HEK293 (cell line): ENCODE measurements around the gene DTNA.

ENCODE experiments used
- CTCF ChIA-PET: fragments of 350-600 bp; formaldehyde crosslinking; extraction: SDS; loops from one replicate; lab custom pipeline; 2021; ENCODE audit warnings: antibody characterized with exemption; lab: Yijun Ruan, JAX
- POLR2A ChIA-PET: fragments of 300-600 bp; formaldehyde crosslinking; extraction: SDS; loops from one replicate; lab custom pipeline; 2020; ENCODE audit warnings: antibody characterized with exemption, inconsistent platforms; lab: Yijun Ruan, JAX
- H3K27ac ChIP-seq: fragments of 200-500 bp; sonication (Bioruptor generic); 2 replicates; pipeline ENCODE4 v1.5.1; 2014; ENCODE audit warnings: low read depth, low read length, control low read depth, inconsistent platforms; ENCODE audit errors: extremely low read depth
- H3K36me3 ChIP-seq, 2 experiments: fragments of 200-500 bp in 1 of 2; sonication (Bioruptor generic) in 1 of 2; 1 replicate in 1 of 2; 2 replicates in 1 of 2; pipeline ENCODE4 v1.5.1; 2014 to 2017; ENCODE audit warnings: inconsistent platforms in 2 of 2, low read length in 2 of 2; ENCODE audit not compliant: control insufficient read depth in 2 of 2, insufficient read depth in 1 of 2
- H3K4me1 ChIP-seq: fragments of 200-500 bp; sonication (Bioruptor generic); 2 replicates; pipeline ENCODE4 v1.5.1; 2014; ENCODE audit warnings: mild to moderate bottlenecking, low read length, inconsistent platforms; ENCODE audit not compliant: control insufficient read depth, insufficient read depth
- H3K4me3 ChIP-seq: 2 replicates; pipeline ENCODE4 v1.5.1; 2011; ENCODE audit warnings: low read depth, mild to moderate bottlenecking, control low read depth, low read length, moderate library complexity
- H3K9me3 ChIP-seq: fragments of 200-500 bp; sonication (Bioruptor generic); 2 replicates; pipeline ENCODE4 v1.5.1; 2014; ENCODE audit warnings: low read depth, low read length, inconsistent platforms; ENCODE audit not compliant: control insufficient read depth, insufficient read depth
- BCL11B ChIP-seq: fragments of 450-650 bp; formaldehyde crosslinking; IDR thresholded peaks from 2 replicates; pipeline ENCODE4 v1.5.1; 2016; ENCODE audit warnings: low read depth, missing biosample characterization, missing genetic modification characterization
- GLIS2 ChIP-seq: fragments of 450-650 bp; formaldehyde crosslinking; IDR thresholded peaks from 2 replicates; pipeline ENCODE4 v1.5.1; 2016; ENCODE audit warnings: missing biosample characterization, missing genetic modification characterization
- KLF17 ChIP-seq: fragments of 450-650 bp; formaldehyde crosslinking; IDR thresholded peaks from 2 replicates; pipeline ENCODE4 v1.5.1; 2016; ENCODE audit warnings: missing biosample characterization, missing genetic modification characterization
- ZBTB6 ChIP-seq: fragments of 450-650 bp; formaldehyde crosslinking; IDR thresholded peaks from 2 replicates; pipeline ENCODE4 v1.5.1; 2017; ENCODE audit warnings: missing biosample characterization, missing genetic modification characterization
- ZNF121 ChIP-seq: fragments of 450-650 bp; formaldehyde crosslinking; IDR thresholded peaks from 2 replicates; pipeline ENCODE4 v1.5.1; 2016; ENCODE audit warnings: missing biosample characterization, missing genetic modification characterization
- ZNF140 ChIP-seq: fragments of 450-650 bp; formaldehyde crosslinking; IDR thresholded peaks from 2 replicates; pipeline ENCODE4 v1.5.1; 2016; ENCODE audit warnings: missing biosample characterization, missing genetic modification characterization
- ZNF169 ChIP-seq: fragments of 450-650 bp; formaldehyde crosslinking; IDR thresholded peaks from 2 replicates; pipeline ENCODE4 v1.5.1; 2016; ENCODE audit warnings: missing biosample characterization, missing genetic modification characterization
- ZNF2 ChIP-seq: fragments of 450-650 bp; formaldehyde crosslinking; IDR thresholded peaks from 2 replicates; pipeline ENCODE4 v1.5.1; 2016; ENCODE audit warnings: missing biosample characterization, missing genetic modification characterization
- ZNF221 ChIP-seq: fragments of 450-650 bp; formaldehyde crosslinking; IDR thresholded peaks from 2 replicates; pipeline ENCODE4 v1.5.1; 2017; ENCODE audit warnings: missing biosample characterization, missing genetic modification characterization, borderline replicate concordance
- ZNF26 ChIP-seq: fragments of 450-650 bp; formaldehyde crosslinking; IDR thresholded peaks from 2 replicates; pipeline ENCODE4 v1.5.1; 2016; ENCODE audit warnings: missing biosample characterization, missing genetic modification characterization
- ZNF302 ChIP-seq: fragments of 450-650 bp; formaldehyde crosslinking; IDR thresholded peaks from 2 replicates; pipeline ENCODE4 v1.5.1; 2016; ENCODE audit warnings: missing biosample characterization, missing genetic modification characterization, low read depth
- ZNF416 ChIP-seq: fragments of 450-650 bp; formaldehyde crosslinking; IDR thresholded peaks from 2 replicates; pipeline ENCODE4 v1.5.1; 2016; ENCODE audit warnings: missing biosample characterization, missing genetic modification characterization
- ZNF560 ChIP-seq: fragments of 450-650 bp; formaldehyde crosslinking; IDR thresholded peaks from 2 replicates; pipeline ENCODE4 v1.5.1; 2017; ENCODE audit warnings: missing biosample characterization, missing genetic modification characterization, borderline replicate concordance
- ZNF610 ChIP-seq: fragments of 450-650 bp; formaldehyde crosslinking; IDR thresholded peaks from 2 replicates; pipeline ENCODE4 v1.5.1; 2016; ENCODE audit warnings: missing biosample characterization, missing genetic modification characterization, borderline replicate concordance
- ZNF76 ChIP-seq: fragments of 450-650 bp; formaldehyde crosslinking; IDR thresholded peaks from 2 replicates; pipeline ENCODE4; 2016; ENCODE audit warnings: low read depth, missing biosample characterization, missing genetic modification characterization, borderline replicate concordance
- ZNF768 ChIP-seq: fragments of 450-650 bp; formaldehyde crosslinking; IDR thresholded peaks from 2 replicates; pipeline ENCODE4 v1.5.1; 2018; ENCODE audit warnings: missing biosample characterization, mild to moderate bottlenecking, missing genetic modification characterization
- ZNF776 ChIP-seq: fragments of 450-650 bp; formaldehyde crosslinking; IDR thresholded peaks from 2 replicates; pipeline ENCODE4 v1.5.0; 2017; ENCODE audit warnings: missing biosample characterization, missing genetic modification characterization, borderline replicate concordance
- ZNF777 ChIP-seq: fragments of 450-650 bp; formaldehyde crosslinking; IDR thresholded peaks from 2 replicates; pipeline ENCODE4 v1.5.1; 2017; ENCODE audit warnings: missing biosample characterization, missing genetic modification characterization, borderline replicate concordance
- ZNF837 ChIP-seq: fragments of 450-650 bp; formaldehyde crosslinking; IDR thresholded peaks from 2 replicates; pipeline ENCODE4 v1.5.1; 2016; ENCODE audit warnings: missing biosample characterization, missing genetic modification characterization
- ZSCAN18 ChIP-seq: fragments of 450-650 bp; formaldehyde crosslinking; IDR thresholded peaks from 2 replicates; pipeline ENCODE4 v1.5.1; 2016; ENCODE audit warnings: missing biosample characterization, missing genetic modification characterization
- TF ChIP-seq, protein P1 (sequence below): fragments of 450-650 bp; formaldehyde crosslinking; IDR thresholded peaks from 2 replicates; pipeline ENCODE4 v1.5.1; 2016; ENCODE audit warnings: missing biosample characterization, missing genetic modification characterization

Gene DTNA

GRCh38 chr18:34799291-34799690 lies 89.2 kb downstream of the DTNA start:
- no peak for TF ChIP-seq ZNF121
- TF ChIP-seq ZNF76 (tag by site-specific recombination): no peak
- TF ChIP-seq ZNF221: no peak
- no peak for TF ChIP-seq ZNF777 (tag by site-specific recombination)
- TF ChIP-seq ZNF837: no peak
- POLR2A ChIA-PET: no interaction called here
- CTCF ChIA-PET: interaction anchor here (0.6 to 2.1 kb wide), 4 partner anchors 11 to 916 kb away, joined by 3 to 8 read pairs (median 4); no protein-coding TSS in a partner anchor

GRCh38 chr18:34800381-34800780 lies 90.3 kb downstream of the DTNA start:
- Histone ChIP-seq H3K9me3 (no peaks in the 10 kb centered on the region), H3K27ac (no peak overlapping the region), H3K4me3 (no peak overlapping the region), H3K36me3 (peaks cover 0 to 4% of the 10 kb centered on the region in 2 experiments; a peak in 1 of 3 replicates), H3K4me1 (no peaks in the 10 kb centered on the region)
- POLR2A ChIA-PET: no interaction called here
- no peak for TF ChIP-seq ZNF302 (tag by site-specific recombination)
- TF ChIP-seq ZNF169 (tag by site-specific recombination): no peak
- no peak for TF ChIP-seq ZBTB6 (tag by site-specific recombination)
- no peak for TF ChIP-seq ZNF610 (tag by site-specific recombination)
- no peak for TF ChIP-seq KLF17 (tag by site-specific recombination)
- no peak for TF ChIP-seq ZNF121
- TF ChIP-seq ZNF560 (tag by site-specific recombination): no peak
- TF ChIP-seq ZNF776 (tag by site-specific recombination): no peak
- no peak for TF ChIP-seq ZNF2 (tag by site-specific recombination)
- TF ChIP-seq ZNF416 (tag by site-specific recombination): no peak
- TF ChIP-seq GLIS2: no peak
- no peak for TF ChIP-seq ZNF140 (tag by site-specific recombination)
- no peak for TF ChIP-seq ZNF768 (tag by site-specific recombination)
- TF ChIP-seq, protein P1, sequence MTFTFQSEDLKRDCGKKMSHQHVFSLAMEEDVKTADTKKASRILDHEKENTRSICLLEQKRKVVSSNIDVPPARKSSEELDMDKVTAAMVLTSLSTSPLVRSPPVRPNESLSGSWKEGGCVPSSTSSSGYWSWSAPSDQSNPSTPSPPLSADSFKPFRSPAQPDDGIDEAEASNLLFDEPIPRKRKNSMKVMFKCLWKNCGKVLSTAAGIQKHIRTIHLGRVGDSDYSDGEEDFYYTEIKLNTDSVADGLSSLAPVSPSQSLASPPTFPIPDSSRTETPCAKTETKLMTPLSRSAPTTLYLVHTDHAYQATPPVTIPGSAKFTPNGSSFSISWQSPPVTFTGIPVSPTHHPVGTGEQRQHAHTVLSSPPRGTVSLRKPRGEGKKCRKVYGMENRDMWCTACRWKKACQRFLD (tag by site-specific recombination): no peak
- CTCF ChIA-PET: interaction anchor here (1.0 to 1.5 kb wide), 2 partner anchors 10 to 12 kb away, joined by 3 to 6 read pairs; no protein-coding TSS in a partner anchor

More at GRCh38 chr18:34799291-34799690, 89.2 kb downstream of the DTNA start:
- H3K9me3 ChIP-seq: no peaks in the 10 kb centered on the region
- H3K4me3 ChIP-seq: no peak overlapping the region
- H3K36me3 ChIP-seq: peaks cover 0 to 14% of the 10 kb centered on the region in 2 experiments; a peak in 1 of 3 replicates
- no peaks in the 10 kb centered on the region for H3K4me1 ChIP-seq
- H3K27ac ChIP-seq: no peak overlapping the region

DNA sequence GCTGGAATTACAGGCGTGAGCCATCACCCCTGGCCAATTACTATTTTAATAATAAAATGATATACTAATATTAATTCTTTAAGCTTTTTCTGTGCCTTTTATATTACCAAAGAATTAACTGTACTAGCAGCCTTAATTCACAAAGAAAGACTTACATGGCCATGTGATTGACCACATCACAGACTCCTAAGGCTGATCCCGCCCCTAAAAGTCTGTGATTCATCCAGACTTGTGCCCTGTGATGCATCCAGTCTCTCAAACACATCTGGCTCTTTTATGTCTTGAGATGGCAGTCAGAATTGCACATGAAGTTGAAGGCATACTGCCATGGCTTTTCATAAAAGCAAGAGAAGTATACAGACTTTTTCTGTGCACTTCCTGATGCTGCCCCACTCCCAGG lies 91.7 kb downstream of the DTNA start:
- no peak overlapping the region for H3K4me3 ChIP-seq
- POLR2A ChIA-PET: no interaction called here
- no peak overlapping the region for H3K27ac ChIP-seq
- H3K4me1 ChIP-seq: no peaks in the 10 kb centered on the region
- no peaks in the 10 kb centered on the region for H3K36me3 ChIP-seq
- CTCF ChIA-PET: interaction anchor here (0.7 to 1.4 kb wide), 4 partner anchors 9 to 967 kb away, joined by 3 to 4 read pairs (median 4); no protein-coding TSS in a partner anchor
- no peak for TF ChIP-seq ZNF26 (tag by site-specific recombination)
- no peak for TF ChIP-seq ZSCAN18
- no peak for TF ChIP-seq BCL11B
- no peaks in the 10 kb centered on the region for H3K9me3 ChIP-seq
